CD4-positive, alpha-beta T cell treated with Interleukin-12 subunit alpha and Interleukin-12 subunit beta, for 1 hour (primary cell): ENCODE measurements around the gene PCDHGB6.
A peak's percentile ranks its signal among the peaks of the same experiment; 100 is the strongest.
"Not testable (repeated sequence)": the region's sequence is repeated elsewhere in the genome, so short reads cannot be mapped to it uniquely, and the experiment has no call there.

Experiments used
- DNase-seq: peaks from one replicate; pipeline ENCODE4 v3.0.0-alpha.2; 2020

Gene PCDHGB6

DNA sequence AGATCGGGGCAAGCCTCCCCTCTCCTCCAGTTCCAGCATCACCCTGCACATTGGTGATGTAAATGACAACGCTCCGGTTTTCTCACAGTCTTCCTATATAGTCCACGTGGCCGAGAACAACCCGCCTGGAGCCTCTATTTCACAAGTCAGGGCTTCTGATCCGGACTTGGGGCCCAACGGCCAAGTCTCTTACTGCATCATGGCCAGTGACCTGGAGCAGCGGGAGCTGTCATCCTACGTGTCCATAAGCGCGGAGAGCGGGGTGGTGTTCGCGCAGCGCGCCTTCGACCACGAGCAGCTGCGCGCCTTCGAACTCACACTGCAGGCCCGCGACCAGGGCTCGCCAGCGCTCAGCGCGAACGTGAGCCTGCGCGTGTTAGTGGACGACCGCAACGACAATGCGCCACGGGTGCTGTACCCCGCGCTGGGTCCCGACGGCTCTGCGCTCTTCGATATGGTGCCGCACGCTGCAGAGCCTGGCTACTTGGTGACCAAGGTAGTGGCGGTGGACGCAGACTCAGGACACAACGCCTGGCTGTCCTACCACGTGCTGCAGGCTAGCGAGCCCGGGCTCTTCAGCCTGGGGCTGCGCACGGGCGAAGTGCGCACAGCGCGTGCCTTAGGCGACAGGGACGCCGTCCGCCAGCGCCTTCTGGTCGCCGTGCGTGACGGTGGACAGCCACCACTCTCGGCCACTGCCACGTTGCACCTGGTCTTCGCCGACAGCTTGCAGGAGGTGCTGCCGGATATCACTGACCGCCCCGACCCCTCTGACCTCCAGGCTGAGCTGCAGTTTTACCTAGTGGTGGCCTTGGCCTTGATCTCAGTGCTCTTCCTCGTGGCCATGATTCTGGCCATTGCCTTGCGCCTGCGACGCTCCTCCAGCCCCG is 18.4 kb upstream of the PCDHGB6 start:
- DNase-seq = no peak

DNA sequence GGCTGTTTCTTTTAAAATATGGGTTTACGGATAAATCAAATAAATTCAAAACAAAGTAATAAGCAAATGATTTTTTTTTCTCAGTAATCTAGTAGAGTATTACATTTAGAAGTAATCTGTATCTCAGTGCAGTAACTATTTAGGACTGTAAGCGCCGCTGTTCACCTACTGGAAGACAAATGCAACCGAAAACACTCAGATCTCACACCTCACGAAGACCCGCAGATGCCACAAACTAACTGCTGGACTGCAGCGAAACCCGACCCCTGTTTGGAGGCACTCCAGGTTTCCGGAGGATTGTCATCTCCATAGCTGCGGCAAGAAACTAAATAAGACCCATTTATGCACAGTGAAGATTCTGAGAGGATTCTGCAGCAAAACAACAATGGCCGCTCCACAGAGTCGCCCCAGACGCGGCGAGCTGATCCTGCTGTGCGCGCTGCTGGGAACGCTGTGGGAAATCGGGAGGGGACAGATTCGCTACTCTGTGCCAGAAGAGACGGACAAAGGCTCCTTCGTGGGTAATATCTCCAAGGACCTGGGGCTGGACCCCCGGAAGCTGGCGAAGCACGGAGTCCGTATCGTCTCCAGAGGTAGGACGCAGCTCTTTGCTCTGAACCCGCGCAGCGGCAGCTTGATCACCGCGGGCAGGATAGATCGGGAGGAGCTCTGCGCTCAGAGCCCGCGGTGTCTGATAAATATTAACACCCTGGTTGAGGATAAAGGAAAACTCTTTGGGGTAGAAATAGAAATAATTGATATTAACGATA is 15.2 kb upstream of the PCDHGB6 start, which contains the start of gene PCDHGA8:
PCDHGA8 (plus strand) TSS at position 205 of the 770 bp plus-strand sequence; CDS start at position 386, 181 bp downstream.
- DNase-seq = no peak

DNA sequence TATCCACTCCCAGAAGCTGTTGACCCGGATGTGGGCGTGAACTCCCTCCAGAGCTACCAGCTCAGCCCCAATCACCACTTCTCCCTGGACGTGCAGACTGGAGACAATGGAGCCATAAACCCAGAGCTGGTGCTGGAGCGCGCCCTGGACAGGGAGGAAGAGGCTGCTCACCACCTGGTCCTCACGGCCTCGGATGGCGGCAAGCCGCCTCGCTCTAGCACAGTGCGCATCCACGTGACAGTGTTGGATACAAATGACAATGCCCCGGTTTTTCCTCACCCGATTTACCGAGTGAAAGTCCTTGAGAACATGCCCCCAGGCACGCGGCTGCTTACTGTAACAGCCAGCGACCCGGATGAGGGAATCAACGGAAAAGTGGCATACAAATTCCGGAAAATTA is 14.6 kb upstream of the PCDHGB6 start:
- no peak for DNase-seq

DNA sequence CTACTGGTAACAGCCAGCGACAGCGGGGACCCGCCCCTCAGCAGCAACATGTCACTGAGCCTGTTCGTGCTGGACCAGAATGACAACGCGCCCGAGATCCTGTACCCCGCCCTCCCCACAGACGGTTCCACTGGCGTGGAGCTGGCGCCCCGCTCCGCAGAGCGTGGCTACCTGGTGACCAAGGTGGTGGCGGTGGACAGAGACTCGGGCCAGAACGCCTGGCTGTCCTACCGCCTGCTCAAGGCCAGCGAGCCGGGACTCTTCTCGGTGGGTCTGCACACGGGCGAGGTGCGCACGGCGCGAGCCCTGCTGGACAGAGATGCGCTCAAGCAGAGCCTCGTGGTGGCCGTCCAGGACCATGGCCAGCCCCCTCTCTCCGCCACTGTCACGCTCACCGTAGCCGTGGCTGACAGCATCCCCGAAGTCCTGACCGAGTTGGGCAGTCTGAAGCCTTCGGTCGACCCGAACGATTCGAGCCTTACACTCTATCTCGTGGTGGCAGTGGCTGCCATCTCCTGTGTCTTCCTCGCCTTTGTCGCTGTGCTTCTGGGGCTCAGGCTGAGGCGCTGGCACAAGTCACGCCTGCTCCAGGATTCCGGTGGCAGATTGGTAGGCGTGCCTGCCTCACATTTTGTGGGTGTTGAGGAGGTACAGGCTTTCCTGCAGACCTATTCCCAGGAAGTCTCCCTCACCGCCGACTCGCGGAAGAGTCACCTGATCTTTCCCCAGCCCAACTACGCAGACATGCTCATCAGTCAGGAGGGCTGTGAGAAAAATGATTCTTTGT is 13.2 kb upstream of the PCDHGB6 start:
- not testable (repeated sequence) for DNase-seq

DNA sequence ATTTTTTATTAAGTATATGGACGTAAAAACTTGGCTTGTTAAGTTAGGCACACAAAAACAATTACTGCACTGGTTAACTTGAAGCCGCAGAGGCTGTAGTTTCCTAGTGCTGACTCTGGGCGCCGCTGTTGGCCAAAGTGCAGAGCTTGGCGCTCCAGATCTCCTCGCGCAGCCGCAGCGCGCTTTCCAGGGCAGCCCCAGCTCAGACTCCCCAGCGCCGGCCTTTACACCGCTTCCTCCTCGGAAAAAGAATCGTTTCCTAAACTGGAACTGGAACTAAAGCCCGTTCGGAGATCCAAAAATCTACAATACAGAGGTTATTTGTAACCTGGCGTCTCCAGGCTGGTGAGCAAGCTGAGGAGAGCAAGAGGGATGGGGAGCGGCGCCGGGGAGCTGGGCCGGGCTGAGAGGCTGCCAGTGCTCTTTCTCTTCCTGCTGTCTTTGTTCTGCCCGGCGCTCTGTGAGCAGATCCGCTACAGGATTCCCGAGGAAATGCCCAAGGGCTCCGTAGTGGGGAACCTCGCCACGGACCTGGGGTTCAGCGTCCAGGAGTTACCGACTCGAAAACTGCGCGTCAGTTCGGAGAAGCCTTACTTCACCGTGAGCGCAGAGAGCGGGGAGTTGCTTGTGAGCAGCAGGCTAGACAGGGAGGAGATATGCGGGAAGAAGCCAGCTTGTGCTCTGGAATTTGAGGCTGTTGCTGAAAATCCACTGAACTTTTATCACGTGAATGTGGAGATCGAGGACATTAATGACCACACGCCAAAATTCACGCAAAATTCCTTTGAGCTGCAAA is 9.9 kb upstream of the PCDHGB6 start, which contains the start of gene PCDHGB5:
PCDHGB5 (plus strand) TSS at position 192 of the 796 bp plus-strand sequence; CDS start at position 373, 181 bp downstream.
- DNase-seq = peak; percentile 44

DNA sequence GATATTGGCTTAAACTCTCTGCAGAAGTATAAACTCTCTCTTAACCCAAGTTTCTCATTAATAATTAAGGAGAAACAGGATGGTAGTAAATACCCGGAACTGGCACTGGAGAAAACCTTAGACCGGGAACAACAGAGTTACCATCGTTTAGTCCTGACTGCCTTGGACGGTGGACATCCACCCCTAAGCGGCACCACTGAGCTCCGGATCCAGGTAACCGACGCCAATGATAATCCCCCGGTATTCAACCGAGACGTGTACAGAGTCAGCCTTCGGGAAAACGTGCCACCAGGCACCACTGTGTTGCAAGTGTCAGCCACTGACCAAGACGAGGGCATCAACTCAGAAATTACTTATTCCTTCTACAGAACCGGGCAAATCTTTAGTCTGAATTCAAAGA is 9.2 kb upstream of the PCDHGB6 start:
- DNase-seq = no peak

DNA sequence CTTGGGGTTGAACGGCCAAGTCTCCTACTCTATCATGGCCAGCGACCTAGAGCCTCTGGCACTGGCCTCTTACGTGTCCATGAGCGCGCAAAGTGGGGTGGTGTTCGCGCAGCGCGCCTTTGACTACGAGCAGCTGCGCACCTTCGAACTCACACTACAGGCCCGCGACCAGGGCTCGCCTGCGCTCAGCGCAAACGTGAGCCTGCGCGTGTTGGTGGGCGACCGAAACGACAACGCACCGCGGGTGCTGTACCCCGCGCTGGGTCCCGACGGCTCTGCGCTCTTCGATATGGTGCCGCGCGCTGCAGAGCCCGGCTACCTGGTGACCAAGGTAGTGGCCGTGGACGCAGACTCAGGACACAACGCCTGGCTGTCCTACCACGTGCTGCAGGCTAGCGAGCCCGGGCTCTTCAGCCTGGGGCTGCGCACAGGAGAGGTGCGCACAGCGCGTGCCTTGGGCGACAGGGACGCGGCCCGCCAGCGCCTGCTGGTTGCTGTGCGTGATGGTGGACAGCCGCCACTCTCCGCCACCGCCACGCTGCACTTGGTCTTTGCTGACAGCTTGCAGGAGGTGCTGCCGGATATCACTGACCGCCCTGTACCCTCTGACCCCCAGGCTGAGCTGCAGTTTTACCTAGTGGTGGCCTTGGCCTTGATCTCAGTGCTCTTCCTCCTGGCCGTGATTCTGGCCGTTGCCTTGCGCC is 8.1 kb upstream of the PCDHGB6 start:
- DNase-seq = no peak

DNA sequence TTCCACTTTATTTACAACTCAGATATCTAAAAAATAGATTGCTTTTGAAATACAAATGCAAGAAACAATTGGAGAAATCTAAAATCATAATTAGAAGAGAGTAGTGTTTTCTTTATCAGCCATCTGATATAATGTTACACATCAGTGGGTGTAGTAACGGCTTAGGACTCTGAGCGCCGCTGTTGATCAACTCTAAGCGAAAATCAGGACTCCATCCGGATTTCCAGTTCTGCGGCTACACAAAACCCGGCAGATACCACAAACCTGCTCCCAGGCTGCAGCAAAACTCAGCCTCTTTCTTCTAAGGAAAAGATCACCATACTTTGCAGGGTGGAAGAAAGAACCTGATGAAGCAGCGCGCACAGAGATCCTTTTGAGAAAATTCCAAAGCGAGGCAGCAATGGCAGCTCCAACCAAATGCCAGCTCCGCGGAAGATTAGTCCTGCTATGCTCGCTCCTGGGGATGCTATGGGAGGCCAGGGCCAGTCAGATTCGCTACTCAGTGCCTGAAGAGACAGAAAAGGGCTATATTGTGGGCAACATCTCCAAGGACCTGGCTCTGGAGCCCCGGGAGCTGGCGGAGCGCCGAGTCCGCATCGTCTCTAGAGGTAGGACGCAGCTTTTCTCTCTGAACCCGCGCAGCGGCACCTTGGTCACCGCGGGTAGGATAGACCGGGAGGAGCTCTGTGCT is 5.1 kb upstream of the PCDHGB6 start, which contains the start of gene PCDHGA9:
PCDHGA9 (plus strand) TSS at position 226 of the 691 bp plus-strand sequence; CDS start at position 401, 175 bp downstream.
- DNase-seq = peak; percentile 23

DNA sequence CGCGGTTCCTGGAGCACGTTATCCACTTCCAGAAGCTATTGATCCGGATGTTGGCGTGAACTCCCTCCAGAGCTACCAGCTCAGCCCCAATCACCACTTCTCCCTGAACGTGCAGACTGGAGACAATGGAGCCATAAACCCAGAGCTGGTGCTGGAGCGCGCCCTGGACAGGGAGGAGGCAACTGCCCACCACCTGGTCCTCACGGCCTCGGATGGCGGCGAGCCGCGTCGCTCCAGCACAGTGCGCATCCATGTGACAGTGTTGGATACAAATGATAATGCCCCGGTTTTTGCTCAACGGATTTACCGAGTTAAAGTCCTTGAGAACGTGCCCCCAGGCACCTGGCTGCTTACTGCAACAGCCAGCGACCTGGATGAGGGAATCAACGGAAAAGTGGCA is 4.4 kb upstream of the PCDHGB6 start:
- DNase-seq = no peak

DNA sequence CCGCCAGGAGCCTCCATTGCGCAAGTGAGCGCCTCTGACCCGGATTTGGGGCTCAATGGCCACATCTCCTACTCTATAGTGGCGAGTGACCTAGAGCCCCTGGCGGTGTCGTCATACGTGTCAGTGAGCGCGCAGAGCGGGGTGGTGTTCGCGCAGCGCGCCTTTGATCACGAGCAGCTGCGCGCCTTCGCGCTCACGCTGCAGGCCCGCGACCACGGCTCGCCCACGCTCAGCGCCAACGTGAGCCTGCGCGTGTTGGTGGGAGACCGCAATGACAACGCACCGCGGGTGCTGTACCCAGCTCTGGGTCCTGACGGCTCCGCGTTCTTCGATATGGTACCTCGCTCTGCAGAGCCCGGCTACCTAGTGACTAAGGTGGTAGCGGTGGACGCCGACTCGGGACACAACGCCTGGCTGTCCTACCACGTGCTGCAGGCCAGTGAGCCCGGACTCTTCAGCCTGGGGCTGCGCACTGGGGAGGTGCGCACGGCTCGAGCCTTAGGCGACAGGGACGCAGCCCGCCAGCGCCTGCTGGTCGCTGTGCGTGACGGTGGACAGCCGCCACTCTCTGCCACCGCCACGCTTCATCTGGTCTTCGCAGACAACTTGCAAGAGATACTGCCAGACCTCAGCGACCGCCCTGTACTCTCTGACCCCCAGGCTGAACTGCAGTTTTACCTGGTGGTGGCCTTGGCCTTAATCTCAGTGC is 1.9 kb downstream of the PCDHGB6 start:
- no peak for DNase-seq

DNA sequence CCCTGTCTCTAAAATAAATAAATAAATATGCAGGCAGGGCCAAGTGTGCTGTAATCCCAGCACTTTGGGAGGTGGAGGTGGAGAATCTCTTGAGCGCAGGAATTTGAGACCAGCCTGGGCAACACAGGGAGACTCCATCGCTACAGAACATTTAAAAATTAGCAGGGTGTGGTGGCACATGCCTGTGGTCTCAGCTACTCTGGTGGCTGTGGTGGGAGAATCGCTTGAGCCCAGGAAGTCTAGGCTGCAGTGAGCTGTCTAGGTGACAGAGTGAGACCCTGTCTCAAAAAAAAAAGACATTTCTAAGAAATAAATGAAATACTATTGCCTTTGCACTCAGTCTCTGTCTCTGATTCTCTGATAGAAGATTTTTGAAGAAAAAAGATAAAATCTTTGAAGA is 3.8 kb downstream of the PCDHGB6 start:
- DNase-seq = no peak

DNA sequence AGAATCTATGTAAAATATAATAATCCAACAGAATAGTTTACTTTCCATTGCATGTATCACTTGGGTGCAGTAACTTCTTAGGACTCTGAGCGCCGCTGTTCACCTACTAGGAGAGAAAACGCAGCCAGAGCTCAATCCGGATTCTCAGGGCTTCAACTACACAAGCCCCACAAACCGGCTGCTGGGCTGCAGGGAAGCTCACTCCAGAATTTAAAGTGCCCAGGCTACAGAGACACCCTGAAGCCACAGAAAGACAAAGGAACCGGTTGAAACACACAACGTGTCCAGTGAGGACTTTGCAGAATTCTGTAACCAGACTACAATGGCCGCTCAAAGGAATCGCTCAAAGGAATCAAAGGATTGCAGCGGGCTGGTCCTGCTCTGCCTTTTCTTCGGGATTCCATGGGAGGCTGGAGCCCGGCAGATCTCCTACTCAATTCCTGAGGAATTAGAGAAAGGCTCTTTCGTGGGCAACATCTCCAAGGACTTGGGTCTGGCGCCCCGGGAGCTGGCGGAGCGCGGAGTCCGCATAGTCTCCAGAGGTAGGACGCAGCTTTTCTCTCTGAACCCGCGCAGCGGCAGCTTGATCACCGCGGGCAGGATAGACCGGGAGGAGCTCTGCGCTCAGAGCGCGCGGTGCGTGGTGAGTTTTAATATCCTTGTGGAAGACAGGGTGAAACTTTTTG is 5.2 kb downstream of the PCDHGB6 start, which contains the start of gene PCDHGA10:
PCDHGA10 (plus strand) TSS at position 134 of the 686 bp plus-strand sequence; CDS start at position 323, 189 bp downstream.
- peak; percentile 63 for DNase-seq

DNA sequence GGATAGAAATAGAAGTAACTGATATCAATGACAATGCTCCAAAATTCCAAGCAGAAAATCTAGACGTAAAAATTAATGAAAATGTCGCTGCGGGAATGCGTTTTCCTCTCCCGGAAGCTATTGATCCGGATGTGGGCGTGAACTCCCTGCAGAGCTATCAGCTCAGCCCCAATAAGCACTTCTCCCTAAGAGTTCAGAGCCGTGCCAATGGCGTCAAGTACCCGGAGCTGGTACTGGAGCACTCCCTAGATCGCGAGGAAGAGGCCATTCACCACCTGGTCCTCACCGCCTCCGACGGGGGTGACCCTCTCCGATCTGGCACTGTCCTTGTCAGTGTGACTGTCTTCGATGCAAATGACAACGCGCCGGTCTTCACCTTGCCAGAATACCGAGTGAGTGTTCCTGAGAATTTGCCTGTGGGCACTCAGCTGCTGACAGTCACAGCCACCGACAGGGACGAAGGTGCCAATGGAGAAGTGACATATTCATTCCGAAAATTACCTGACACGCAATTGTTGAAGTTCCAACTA is 5.8 kb downstream of the PCDHGB6 start:
- no peak for DNase-seq

DNA sequence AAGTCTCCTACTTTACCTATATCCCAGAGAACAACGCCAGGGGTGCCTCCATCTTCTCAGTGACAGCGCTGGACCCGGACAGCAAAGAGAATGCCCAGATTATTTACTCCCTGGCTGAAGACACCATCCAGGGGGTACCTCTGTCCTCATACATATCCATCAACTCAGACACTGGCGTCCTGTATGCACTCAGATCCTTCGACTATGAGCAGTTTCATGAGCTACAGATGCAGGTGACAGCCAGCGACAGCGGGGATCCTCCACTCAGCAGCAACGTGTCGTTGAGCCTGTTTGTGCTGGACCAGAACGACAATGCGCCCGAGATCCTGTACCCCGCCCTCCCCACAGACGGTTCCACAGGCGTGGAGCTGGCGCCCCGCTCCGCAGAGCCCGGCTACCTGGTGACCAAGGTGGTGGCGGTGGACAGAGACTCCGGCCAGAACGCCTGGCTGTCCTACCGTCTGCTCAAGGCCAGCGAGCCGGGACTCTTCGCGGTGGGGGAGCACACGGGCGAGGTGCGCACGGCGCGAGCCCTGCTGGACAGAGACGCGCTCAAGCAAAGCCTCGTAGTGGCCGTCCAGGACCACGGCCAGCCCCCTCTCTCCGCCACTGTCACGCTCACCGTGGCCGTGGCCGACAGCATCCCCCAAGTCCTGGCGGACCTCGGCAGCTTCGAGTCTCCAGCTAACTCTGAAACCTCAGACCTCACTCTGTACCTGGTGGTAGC is 6.9 kb downstream of the PCDHGB6 start:
- DNase-seq = not testable (repeated sequence)

DNA sequence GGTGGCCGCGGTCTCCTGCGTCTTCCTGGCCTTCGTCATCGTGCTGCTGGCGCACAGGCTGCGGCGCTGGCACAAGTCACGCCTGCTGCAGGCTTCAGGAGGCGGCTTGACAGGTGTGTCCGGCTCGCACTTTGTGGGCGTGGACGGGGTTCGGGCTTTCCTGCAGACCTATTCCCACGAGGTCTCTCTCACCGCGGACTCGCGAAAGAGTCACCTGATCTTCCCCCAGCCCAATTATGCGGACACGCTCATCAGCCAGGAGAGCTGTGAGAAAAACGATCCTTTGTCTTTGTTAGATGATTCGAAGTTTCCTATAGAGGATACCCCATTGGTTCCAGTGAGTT is 7.4 kb downstream of the PCDHGB6 start:
- DNase-seq = not testable (repeated sequence)

DNA sequence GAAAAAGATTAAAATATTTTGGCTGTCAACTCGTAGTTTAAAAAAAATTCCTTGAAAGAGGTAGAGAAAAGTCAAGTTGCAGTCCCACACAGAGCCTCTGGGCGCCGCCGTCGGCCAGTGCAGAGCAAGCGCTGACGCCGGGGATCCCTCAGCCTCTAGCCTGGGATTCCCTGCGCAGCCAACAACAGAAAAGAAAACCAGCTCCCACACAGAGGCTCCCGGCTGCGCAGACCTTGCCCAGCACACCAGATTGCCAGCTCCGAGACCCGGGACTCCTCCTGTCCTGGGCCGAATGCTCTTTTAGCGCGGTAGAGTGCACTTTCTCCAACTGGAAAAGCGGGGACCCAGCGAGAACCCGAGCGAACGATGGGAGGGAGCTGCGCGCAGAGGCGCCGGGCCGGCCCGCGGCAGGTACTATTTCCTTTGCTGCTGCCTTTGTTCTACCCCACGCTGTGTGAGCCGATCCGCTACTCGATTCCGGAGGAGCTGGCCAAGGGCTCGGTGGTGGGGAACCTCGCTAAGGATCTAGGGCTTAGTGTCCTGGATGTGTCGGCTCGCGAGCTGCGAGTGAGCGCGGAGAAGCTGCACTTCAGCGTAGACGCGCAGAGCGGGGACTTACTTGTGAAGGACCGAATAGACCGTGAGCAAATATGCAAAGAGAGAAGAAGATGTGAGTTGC is 9.8 kb downstream of the PCDHGB6 start, which contains the start of gene PCDHGB7:
PCDHGB7 (plus strand) TSS at position 184 of the 679 bp plus-strand sequence; CDS start at position 367, 183 bp downstream.
- DNase-seq = peak; percentile 40
